ENCODE data around the gene PTGFR. TPM values are rescaled to one million over a fixed set of nuclear protein-coding genes. Genes with fewer than 3 reads are reported as not detected.

The PTGFR gene
- polyA plus RNA-seq (ENCODE audit: insufficient read length in 10 of 10): 10 to 100 TPM; 14.3 to 43.1 (median 27.3) TPM
- long read RNA-seq, donor 1, partial matches to known transcripts: 10 of 10 reads
- long read RNA-seq, donor 1, other reads (novel, unspliced or antisense): 0 of 10 reads
- long read RNA-seq, donor 2, full-length matches to known transcripts: 1 of 17 reads
- long read RNA-seq, donor 2, partial matches to known transcripts: 11 of 17 reads
- long read RNA-seq, donor 2, other reads (novel, unspliced or antisense): 5 of 17 reads
- long read RNA-seq, donor 3: 0 reads
- long read RNA-seq, donor 4: 0 reads
- long read RNA-seq, donor 5, full-length matches to known transcripts: 1 of 1 reads
- long read RNA-seq, donor 5, partial matches to known transcripts: 0 of 1 reads
- long read RNA-seq, donor 5, other reads (novel, unspliced or antisense): 0 of 1 reads
- long read RNA-seq, donor 6: 0 reads
- long read RNA-seq, donor 7, partial matches to known transcripts: 15 of 15 reads
- long read RNA-seq, donor 7, other reads (novel, unspliced or antisense): 0 of 15 reads
- long read RNA-seq, donor 8, full-length matches to known transcripts: 1 of 1 reads
- long read RNA-seq, donor 8, partial matches to known transcripts: 0 of 1 reads
- long read RNA-seq, donor 8, other reads (novel, unspliced or antisense): 0 of 1 reads
- long read RNA-seq, donor 9: 0 reads

- peak; percentile 13 to 72 (median 21) for DNase-seq
These were observed at the start of gene PTGFR for GRCh38 chr1:78490861-78491450. Gene PTGFR (plus strand): TSS chr1:78490974. CDS start chr1:78492744, 1,770 bp downstream.

GRCh38 chr1:78441921-78442320, 48.9 kb upstream of the PTGFR start:
- peak in 1 of 3 donors; percentile 23 for DNase-seq

GRCh38 chr1:78447086-78447485, 43.7 kb upstream of the PTGFR start:
- no peak for DNase-seq

- DNase-seq: no peak
These were observed 26.3 kb upstream of the PTGFR start for GRCh38 chr1:78464449-78464891.

GRCh38 chr1:78465143-78465542, 25.6 kb upstream of the PTGFR start:
- no peak for DNase-seq

- no peak for DNase-seq
These were observed 22.3 kb upstream of the PTGFR start for GRCh38 chr1:78468521-78468920.

GRCh38 chr1:78469576-78469975, 21.2 kb upstream of the PTGFR start:
- DNase-seq: no peak

- DNase-seq: no peak
These were observed 18.7 kb upstream of the PTGFR start for GRCh38 chr1:78471890-78472620.

- no peak for DNase-seq
These were observed 17.8 kb upstream of the PTGFR start for GRCh38 chr1:78472851-78473496.

GRCh38 chr1:78474092-78474491, 16.7 kb upstream of the PTGFR start:
- DNase-seq: no peak

GRCh38 chr1:78475888-78476610, 14.7 kb upstream of the PTGFR start:
- DNase-seq: no peak

- DNase-seq: peak in 1 of 3 donors; percentile 32
These were observed 6.9 kb upstream of the PTGFR start for GRCh38 chr1:78483903-78484302.

- peak; percentile 31 to 71 (median 47) for DNase-seq
These were observed 787 bp downstream of the PTGFR start for GRCh38 chr1:78491451-78492071.

GRCh38 chr1:78492386-78492950, 1.7 kb downstream of the PTGFR start:
- DNase-seq: peak in 1 of 3 donors; percentile 20

GRCh38 chr1:78493451-78493850, 2.7 kb downstream of the PTGFR start:
- peak in 2 of 3 donors; percentile 10 to 27 for DNase-seq

GRCh38 chr1:78497201-78497600, 6.4 kb downstream of the PTGFR start:
- peak in 1 of 3 donors; percentile 27 for DNase-seq

- no peak for DNase-seq
These were observed 9.8 kb downstream of the PTGFR start for GRCh38 chr1:78500529-78500928.

- DNase-seq: no peak
These were observed 10.4 kb downstream of the PTGFR start for GRCh38 chr1:78501203-78501602.

- no peak for DNase-seq
These were observed 20.6 kb downstream of the PTGFR start for GRCh38 chr1:78511334-78511733.

GRCh38 chr1:78516716-78517115, 25.9 kb downstream of the PTGFR start:
- DNase-seq: no peak

Data from muscle of back (tissue), 13 donors.